HEK293T (cell line): ENCODE data around the gene RRP1.

Experiments
- ARNT ChIP-seq: fragments of 450-650 bp; IDR thresholded peaks from 2 replicates; pipeline ENCODE4 v1.6.1; 2017; ENCODE audit warnings: mild to moderate bottlenecking
- ELF4 ChIP-seq: fragments of 450-650 bp; IDR thresholded peaks from 2 replicates; pipeline ENCODE4 v1.6.1; 2017; ENCODE audit warnings: antibody characterized with exemption
- FOXK2 ChIP-seq: fragments of 450-650 bp; IDR thresholded peaks from 2 replicates; pipeline ENCODE4 v1.6.1; 2016; ENCODE audit warnings: mild to moderate bottlenecking
- FOXM1 ChIP-seq: fragments of 450-650 bp; IDR thresholded peaks from 2 replicates; pipeline ENCODE4 v1.6.1; 2017; ENCODE audit warnings: mild to moderate bottlenecking, borderline replicate concordance
- HDGF ChIP-seq: fragments of 450-650 bp; IDR thresholded peaks from 2 replicates; pipeline ENCODE4 v1.6.1; 2017; ENCODE audit warnings: antibody characterized with exemption, borderline replicate concordance
- NFRKB ChIP-seq: fragments of 450-650 bp; IDR thresholded peaks from 2 replicates; pipeline ENCODE4 v1.6.1; 2016; ENCODE audit warnings: mild to moderate bottlenecking, moderate library complexity
- SP1 ChIP-seq: fragments of 450-650 bp; IDR thresholded peaks from 2 replicates; pipeline ENCODE4 v1.6.1; 2017
- TARDBP ChIP-seq: fragments of 450-650 bp; IDR thresholded peaks from 2 replicates; pipeline ENCODE4 v1.6.1; 2016

DNA sequence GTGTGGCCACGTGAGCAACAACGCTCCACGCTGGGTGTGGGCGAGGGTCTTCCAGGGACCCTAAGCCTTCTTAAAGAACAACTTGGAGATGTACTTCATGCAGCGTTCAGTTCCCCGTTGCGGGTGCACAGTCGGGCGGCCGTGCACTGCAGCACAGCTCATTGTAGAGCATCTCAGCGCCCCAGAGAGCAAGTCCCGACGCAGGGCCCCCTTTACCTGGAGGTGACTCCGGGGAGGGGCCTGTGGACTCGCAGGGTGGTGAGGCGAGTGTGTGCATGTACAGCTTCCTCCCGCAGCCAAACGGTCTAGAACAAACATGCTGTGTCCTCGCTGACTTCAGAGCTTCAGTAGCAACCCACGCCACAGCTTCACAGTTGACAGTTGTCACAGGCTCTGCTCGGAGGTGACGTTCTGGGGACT lies 19.5 kb downstream of the RRP1 start:
- TF ChIP-seq SP1 (no peak), ELF4 (no peak), ARNT (no peak), FOXK2 (no peak), TARDBP (no peak), NFRKB (no peak), FOXM1 (no peak), HDGF (no peak)
